Liver (tissue), 9 donors: Measurements from ENCODE around the gene CAPN15. TPM values are rescaled to one million over a fixed set of nuclear protein-coding genes. Genes with fewer than 3 reads are reported as not detected.
A peak's percentile ranks its signal among the peaks of the same experiment; 100 is the strongest.

Source experiments
- DNase-seq: peaks from one replicate; pipeline ENCODE4 v3.0.0-alpha.2; 2017; ENCODE audit warnings: low spot score
- H3K27ac ChIP-seq, 2 donors: one replicate each; pipeline ENCODE4 v1.7.0; 2013; ENCODE audit warnings: inconsistent platforms in 2 of 2, low read length in 2 of 2, control low read depth in 1 of 2, low read depth in 1 of 2, mild to moderate bottlenecking in 1 of 2
- H3K27me3 ChIP-seq, 4 donors: one replicate each; pipeline versions ENCODE4 v1.6.1 to v1.7.0; 2013; ENCODE audit warnings: low read length in 3 of 4, inconsistent platforms in 1 of 4, mild to moderate bottlenecking in 1 of 4, moderate library complexity in 1 of 4; ENCODE audit not compliant: control insufficient read depth in 4 of 4, insufficient read depth in 4 of 4
- H3K36me3 ChIP-seq, 4 donors: one replicate each; pipeline versions ENCODE4 v1.6.1 to v1.7.0; 2013; ENCODE audit warnings: low read length in 3 of 4, mild to moderate bottlenecking in 3 of 4, low read depth in 1 of 4, moderate library complexity in 1 of 4; ENCODE audit not compliant: control insufficient read depth in 4 of 4, insufficient read depth in 3 of 4
- H3K4me1 ChIP-seq, 4 donors: one replicate each; pipeline versions ENCODE4 v1.6.1 to v1.7.0; 2013; ENCODE audit warnings: low read length in 3 of 4, mild to moderate bottlenecking in 3 of 4, moderate library complexity in 1 of 4; ENCODE audit not compliant: control insufficient read depth in 4 of 4, insufficient read depth in 4 of 4
- H3K4me3 ChIP-seq, 3 donors: one replicate each; pipeline versions ENCODE4 v1.6.1 to v1.7.0; 2013; ENCODE audit warnings: low read length in 3 of 3, control low read depth in 1 of 3, low read depth in 1 of 3, mild to moderate bottlenecking in 1 of 3
- H3K9ac ChIP-seq, 2 donors: one replicate each; pipeline ENCODE4 v1.7.0; 2013; ENCODE audit warnings: low read length in 2 of 2, mild to moderate bottlenecking in 2 of 2, moderate library complexity in 2 of 2, control low read depth in 1 of 2, low read depth in 1 of 2
- H3K9me3 ChIP-seq, 4 donors: one replicate each; pipeline versions ENCODE4 v1.6.1 to v1.7.0; 2013; ENCODE audit warnings: low read length in 3 of 4; ENCODE audit not compliant: control insufficient read depth in 4 of 4
- EGR1 ChIP-seq, 2 donors: IDR thresholded peaks; 2 replicates each; pipeline ENCODE4 v1.6.1; 2016 to 2018; ENCODE audit warnings: antibody characterized with exemption in 2 of 2, low read depth in 2 of 2
- FOXA1 ChIP-seq: IDR thresholded peaks from 2 replicates; pipeline ENCODE4 v1.6.1; 2016; ENCODE audit warnings: antibody characterized with exemption
- FOXA2 ChIP-seq: IDR thresholded peaks from 2 replicates; pipeline ENCODE4 v1.6.1; 2016; ENCODE audit warnings: antibody characterized with exemption
- GABPA ChIP-seq, 2 donors: IDR thresholded peaks in 1 of 2; conservative IDR thresholded peaks in 1 of 2; 2 replicates each; pipeline ENCODE4 v1.6.1; 2016; ENCODE audit warnings: antibody characterized with exemption in 2 of 2, mild to moderate bottlenecking in 1 of 2, moderate library complexity in 1 of 2
- HNF4A ChIP-seq, 2 donors: conservative IDR thresholded peaks; 2 replicates each; pipeline ENCODE4 v1.6.1; 2016; ENCODE audit warnings: antibody characterized with exemption in 2 of 2, mild to moderate bottlenecking in 2 of 2
- HNF4G ChIP-seq: IDR thresholded peaks from 2 replicates; pipeline ENCODE4 v1.6.1; 2016; ENCODE audit warnings: antibody characterized with exemption
- NR2F2 ChIP-seq: IDR thresholded peaks from 2 replicates; pipeline ENCODE4 v1.6.1; 2016; ENCODE audit warnings: antibody characterized with exemption
- RXRA ChIP-seq, 2 donors: IDR thresholded peaks; 2 replicates each; pipeline ENCODE4 v1.6.1; 2017 to 2018; ENCODE audit warnings: antibody characterized with exemption in 2 of 2, mild to moderate bottlenecking in 1 of 2
- SP1 ChIP-seq: IDR thresholded peaks from 2 replicates; pipeline ENCODE4 v1.6.1; 2018; ENCODE audit warnings: antibody characterized with exemption, mild to moderate bottlenecking
- TAF1 ChIP-seq: conservative IDR thresholded peaks from 2 replicates; pipeline ENCODE4 v1.6.1; 2016; ENCODE audit warnings: antibody characterized with exemption, mild to moderate bottlenecking
- YY1 ChIP-seq: IDR thresholded peaks from 2 replicates; pipeline ENCODE4 v1.6.1; 2016; ENCODE audit warnings: antibody characterized with exemption, mild to moderate bottlenecking
- WGBS: extraction: QIAGEN DNeasy Blood & Tissue Kit; methylation state at CpG from one replicate; pipeline ENCODE4 v1.1.7; 2013; 5-methylcytosine and 5-hydroxymethylcytosine counted together
- polyA plus RNA-seq, 2 donors: library from polyadenylated mRNA; stranded (reverse) in 1 of 2; unstranded in 1 of 2; fragments of 200-250 nt in 1 of 2; fragments of >200 nt in 1 of 2; fragmentation: Nextera tagmentation in 1 of 2; extraction: Ambion mirVana in 1 of 2; gene quantifications; one replicate each; pipeline versions ENCODE4 v1.2.1 to v1.2.3, GENCODE V29; 2013 to 2015
- total RNA-seq, 2 donors: library from RNA; depleted of rRNA; stranded (reverse); fragments of >200 nt; gene quantifications; one replicate each; pipeline ENCODE4 v1.2.3, GENCODE V29; 2014
- TF ChIP-seq, protein P1 (sequence below): IDR thresholded peaks from 2 replicates; pipeline ENCODE4 v1.6.1; 2016; ENCODE audit warnings: antibody characterized with exemption
- TF ChIP-seq, protein P2 (sequence below): IDR thresholded peaks from 2 replicates; pipeline ENCODE4 v1.6.1; 2016; ENCODE audit warnings: antibody characterized with exemption, mild to moderate bottlenecking
- TF ChIP-seq, protein P3 (sequence below): IDR thresholded peaks from 2 replicates; pipeline ENCODE4 v1.6.1; 2016; ENCODE audit warnings: antibody characterized with exemption
- TF ChIP-seq, protein P4 (sequence below): IDR thresholded peaks from 2 replicates; pipeline ENCODE4 v1.6.1; 2016; ENCODE audit warnings: antibody characterized with exemption
- donor health status: healthy.
- donor health status: healthy.
- donor health status: healthy.
- donor health status: healthy.
- donor health status: healthy.

The CAPN15 gene
- total and polyA plus RNA-seq, 4 donors: 5.9 to 37.2 (median 21.6) TPM

DNA sequence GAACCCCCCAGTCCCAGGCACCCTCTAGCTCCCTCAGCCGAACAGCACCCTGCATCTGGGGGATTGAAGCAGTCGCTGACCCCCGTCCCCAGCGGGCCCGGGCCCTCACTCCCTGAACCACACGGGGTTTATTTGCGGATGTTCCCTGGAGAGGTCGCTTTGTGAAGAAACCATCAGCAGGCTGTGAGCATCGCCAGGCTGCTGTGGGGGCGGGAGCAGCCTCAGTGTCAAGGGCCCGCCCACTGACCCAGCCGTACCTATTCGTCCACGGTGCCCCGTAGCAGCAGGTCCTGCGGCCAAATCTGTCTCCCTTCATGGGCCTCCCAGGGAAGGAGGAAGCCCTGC is 55.9 kb downstream of the CAPN15 start:
- WGBS: 45% methylated on average over 16 of the region's 16 CpGs
- Histone ChIP-seq H3K4me3 (no peak overlapping the region), H3K9ac (no peak overlapping the region), H3K27ac (peak overlapping the region in 1 of 2 donors; percentile 34), H3K4me1 (peaks cover 14 to 53% (median 39%) of the 10 kb centered on the region in 4 donors), H3K36me3 (no peaks in the 10 kb centered on the region), H3K27me3 (no peaks in the 10 kb centered on the region), H3K9me3 (no peaks in the 10 kb centered on the region)
- DNase-seq: no peak
- no peak for TF ChIP-seq RXRA (IDR thresholded peaks at IDR 0.05)
- no peak for TF ChIP-seq SP1
- no peak for TF ChIP-seq HNF4G
- no peak for TF ChIP-seq FOXA2
- TF ChIP-seq FOXA1: no peak
- no peak for TF ChIP-seq GABPA (IDR thresholded peaks at IDR 0.05 in 1 of 2, conservative IDR thresholded peaks at IDR 0.05 in 1 of 2)
- TF ChIP-seq YY1: no peak
- TF ChIP-seq EGR1 (IDR thresholded peaks at IDR 0.05; ENCODE audit: low read depth in 2 of 2): no peak
- TF ChIP-seq HNF4A (conservative IDR thresholded peaks at IDR 0.05): no peak
- TF ChIP-seq, protein P1, sequence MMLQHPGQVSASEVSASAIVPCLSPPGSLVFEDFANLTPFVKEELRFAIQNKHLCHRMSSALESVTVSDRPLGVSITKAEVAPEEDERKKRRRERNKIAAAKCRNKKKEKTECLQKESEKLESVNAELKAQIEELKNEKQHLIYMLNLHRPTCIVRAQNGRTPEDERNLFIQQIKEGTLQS: no peak
- TF ChIP-seq TAF1: no peak
- TF ChIP-seq, protein P2, sequence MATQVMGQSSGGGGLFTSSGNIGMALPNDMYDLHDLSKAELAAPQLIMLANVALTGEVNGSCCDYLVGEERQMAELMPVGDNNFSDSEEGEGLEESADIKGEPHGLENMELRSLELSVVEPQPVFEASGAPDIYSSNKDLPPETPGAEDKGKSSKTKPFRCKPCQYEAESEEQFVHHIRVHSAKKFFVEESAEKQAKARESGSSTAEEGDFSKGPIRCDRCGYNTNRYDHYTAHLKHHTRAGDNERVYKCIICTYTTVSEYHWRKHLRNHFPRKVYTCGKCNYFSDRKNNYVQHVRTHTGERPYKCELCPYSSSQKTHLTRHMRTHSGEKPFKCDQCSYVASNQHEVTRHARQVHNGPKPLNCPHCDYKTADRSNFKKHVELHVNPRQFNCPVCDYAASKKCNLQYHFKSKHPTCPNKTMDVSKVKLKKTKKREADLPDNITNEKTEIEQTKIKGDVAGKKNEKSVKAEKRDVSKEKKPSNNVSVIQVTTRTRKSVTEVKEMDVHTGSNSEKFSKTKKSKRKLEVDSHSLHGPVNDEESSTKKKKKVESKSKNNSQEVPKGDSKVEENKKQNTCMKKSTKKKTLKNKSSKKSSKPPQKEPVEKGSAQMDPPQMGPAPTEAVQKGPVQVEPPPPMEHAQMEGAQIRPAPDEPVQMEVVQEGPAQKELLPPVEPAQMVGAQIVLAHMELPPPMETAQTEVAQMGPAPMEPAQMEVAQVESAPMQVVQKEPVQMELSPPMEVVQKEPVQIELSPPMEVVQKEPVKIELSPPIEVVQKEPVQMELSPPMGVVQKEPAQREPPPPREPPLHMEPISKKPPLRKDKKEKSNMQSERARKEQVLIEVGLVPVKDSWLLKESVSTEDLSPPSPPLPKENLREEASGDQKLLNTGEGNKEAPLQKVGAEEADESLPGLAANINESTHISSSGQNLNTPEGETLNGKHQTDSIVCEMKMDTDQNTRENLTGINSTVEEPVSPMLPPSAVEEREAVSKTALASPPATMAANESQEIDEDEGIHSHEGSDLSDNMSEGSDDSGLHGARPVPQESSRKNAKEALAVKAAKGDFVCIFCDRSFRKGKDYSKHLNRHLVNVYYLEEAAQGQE: no peak
- TF ChIP-seq, protein P3, sequence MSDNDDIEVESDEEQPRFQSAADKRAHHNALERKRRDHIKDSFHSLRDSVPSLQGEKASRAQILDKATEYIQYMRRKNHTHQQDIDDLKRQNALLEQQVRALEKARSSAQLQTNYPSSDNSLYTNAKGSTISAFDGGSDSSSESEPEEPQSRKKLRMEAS: no peak
- no peak for TF ChIP-seq NR2F2

DNA sequence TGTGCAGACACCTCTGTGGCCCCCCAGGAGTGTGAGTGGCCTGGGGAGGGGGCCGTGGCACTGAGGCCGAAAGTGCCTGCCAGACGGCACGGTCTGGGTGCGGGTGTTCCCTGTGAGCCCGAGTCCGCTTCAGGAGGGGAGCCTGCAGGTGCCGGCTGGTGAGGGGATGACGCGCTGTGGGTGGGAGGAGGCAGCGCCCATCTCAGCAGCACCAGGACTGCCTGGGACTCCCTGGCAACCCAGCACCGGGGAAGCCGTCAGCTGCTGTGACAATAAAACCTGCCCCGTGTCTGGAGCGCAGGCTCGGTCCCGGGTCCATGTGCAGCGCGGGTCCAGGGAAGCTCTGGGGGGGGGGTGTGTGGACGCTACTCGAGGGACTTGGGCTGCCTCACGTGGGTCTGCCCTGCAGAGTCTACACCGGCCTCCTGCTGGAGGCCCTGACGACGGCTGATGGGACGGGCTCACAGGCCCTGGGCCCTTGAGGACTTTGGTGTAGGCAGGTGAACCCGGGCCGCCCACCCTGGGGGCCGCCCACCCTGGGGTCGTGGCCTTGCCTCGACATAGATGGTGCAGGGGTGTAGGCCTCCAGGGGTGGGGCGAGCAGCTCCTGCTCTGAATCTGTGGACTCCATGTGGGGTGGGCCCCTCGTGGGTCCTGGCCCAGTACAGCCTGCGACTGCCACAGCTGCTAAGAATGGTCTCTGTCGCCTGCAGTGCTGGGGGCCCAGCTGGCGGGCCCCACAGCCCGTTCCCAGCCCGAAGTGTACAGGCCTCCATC is 56.5 kb downstream of the CAPN15 start:
- Histone ChIP-seq H3K9me3 (no peaks in the 10 kb centered on the region), H3K9ac (no peak overlapping the region), H3K27me3 (no peaks in the 10 kb centered on the region), H3K36me3 (no peaks in the 10 kb centered on the region), H3K27ac (peak overlapping the region in 1 of 2 donors; percentile 34), H3K4me1 (peaks cover 14 to 50% (median 39%) of the 10 kb centered on the region in 4 donors), H3K4me3 (no peak overlapping the region)
- no peak for TF ChIP-seq EGR1 (IDR thresholded peaks at IDR 0.05; ENCODE audit: low read depth in 2 of 2)
- DNase-seq: no peak
- 65% methylated on average over 38 of the region's 38 CpGs for WGBS

DNA sequence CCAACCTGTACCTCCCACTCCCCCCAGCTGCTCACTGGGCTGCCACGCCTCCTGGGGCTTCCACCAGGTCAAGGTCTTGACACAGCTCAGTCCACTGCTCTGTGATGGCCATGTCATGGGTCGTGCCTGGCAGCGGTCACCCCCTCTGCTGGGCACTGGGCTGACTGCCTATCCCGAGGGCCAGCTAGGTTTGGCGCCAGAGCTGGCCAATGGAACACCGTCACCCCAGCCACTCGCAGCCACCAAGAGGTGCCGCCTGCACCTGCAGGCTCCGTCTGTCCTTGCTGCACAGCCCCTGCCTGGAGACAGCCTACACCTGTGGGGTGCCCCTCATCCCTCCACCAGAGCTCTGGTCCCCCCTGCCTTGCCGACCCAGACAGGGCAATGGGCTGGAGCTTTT is 57.8 kb downstream of the CAPN15 start:
- DNase-seq: no peak
- WGBS: 11% methylated on average over 10 of the region's 10 CpGs
- peaks cover 14 to 50% (median 38%) of the 10 kb centered on the region in 4 donors for H3K4me1 ChIP-seq
- H3K9ac ChIP-seq: no peak overlapping the region
- H3K36me3 ChIP-seq: no peaks in the 10 kb centered on the region
- no peaks in the 10 kb centered on the region for H3K9me3 ChIP-seq
- no peak overlapping the region for H3K27ac ChIP-seq
- no peaks in the 10 kb centered on the region for H3K27me3 ChIP-seq
- H3K4me3 ChIP-seq: no peak overlapping the region
- TF ChIP-seq, protein P2: no peak
- TF ChIP-seq GABPA (IDR thresholded peaks at IDR 0.05 in 1 of 2, conservative IDR thresholded peaks at IDR 0.05 in 1 of 2): no peak
- TF ChIP-seq TAF1: no peak
- TF ChIP-seq FOXA2: no peak
- no peak for TF ChIP-seq EGR1 (IDR thresholded peaks at IDR 0.05; ENCODE audit: low read depth in 2 of 2)
- TF ChIP-seq YY1: no peak
- peak; percentile 61 to 76 for TF ChIP-seq HNF4A (conservative IDR thresholded peaks at IDR 0.05)
- TF ChIP-seq, protein P4, sequence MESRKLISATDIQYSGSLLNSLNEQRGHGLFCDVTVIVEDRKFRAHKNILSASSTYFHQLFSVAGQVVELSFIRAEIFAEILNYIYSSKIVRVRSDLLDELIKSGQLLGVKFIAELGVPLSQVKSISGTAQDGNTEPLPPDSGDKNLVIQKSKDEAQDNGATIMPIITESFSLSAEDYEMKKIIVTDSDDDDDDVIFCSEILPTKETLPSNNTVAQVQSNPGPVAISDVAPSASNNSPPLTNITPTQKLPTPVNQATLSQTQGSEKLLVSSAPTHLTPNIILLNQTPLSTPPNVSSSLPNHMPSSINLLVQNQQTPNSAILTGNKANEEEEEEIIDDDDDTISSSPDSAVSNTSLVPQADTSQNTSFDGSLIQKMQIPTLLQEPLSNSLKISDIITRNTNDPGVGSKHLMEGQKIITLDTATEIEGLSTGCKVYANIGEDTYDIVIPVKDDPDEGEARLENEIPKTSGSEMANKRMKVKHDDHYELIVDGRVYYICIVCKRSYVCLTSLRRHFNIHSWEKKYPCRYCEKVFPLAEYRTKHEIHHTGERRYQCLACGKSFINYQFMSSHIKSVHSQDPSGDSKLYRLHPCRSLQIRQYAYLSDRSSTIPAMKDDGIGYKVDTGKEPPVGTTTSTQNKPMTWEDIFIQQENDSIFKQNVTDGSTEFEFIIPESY: no peak
- TF ChIP-seq NR2F2: no peak
- peak; percentile 50 to 61 for TF ChIP-seq RXRA (IDR thresholded peaks at IDR 0.05)
- no peak for TF ChIP-seq SP1
